HL-60 (cell line): Measurements from ENCODE around the gene TAF11L6.
"Not testable (repeated sequence)": the region's sequence is repeated elsewhere in the genome, so short reads cannot be mapped to it uniquely, and the experiment has no call there.

Source experiments
- CTCF ChIP-seq: IDR thresholded peaks from one replicate; pipeline ENCODE4 v1.5.1; 2011; ENCODE audit warnings: low read length, control low read depth, inconsistent platforms; ENCODE audit not compliant: insufficient read depth
- POLR2AphosphoS5 ChIP-seq: IDR thresholded peaks from 2 replicates; pipeline ENCODE4 v1.6.1; 2012; ENCODE audit warnings: low read depth
- REST ChIP-seq: IDR thresholded peaks from 2 replicates; pipeline ENCODE4 v1.6.1; 2012; ENCODE audit warnings: low read depth; ENCODE audit not compliant: insufficient replicate concordance

GRCh38 chr5:17518067-17518466 is 10.4 kb upstream of the TAF11L6 start, which contains the start of gene TAF11L3:
- TF ChIP-seq CTCF, POLR2AphosphoS5, REST: not testable (repeated sequence)
